ENCODE results near the gene AARSD1. TPM values are rescaled to one million over a fixed set of nuclear protein-coding genes. Genes with fewer than 3 reads are reported as not detected.
"Not testable (repeated sequence)": the region's sequence is repeated elsewhere in the genome, so short reads cannot be mapped to it uniquely, and the experiment has no call there.

The AARSD1 gene
- total RNA-seq, 2 experiments from 2014 or later = 38.7 to 43.1 TPM

DNA sequence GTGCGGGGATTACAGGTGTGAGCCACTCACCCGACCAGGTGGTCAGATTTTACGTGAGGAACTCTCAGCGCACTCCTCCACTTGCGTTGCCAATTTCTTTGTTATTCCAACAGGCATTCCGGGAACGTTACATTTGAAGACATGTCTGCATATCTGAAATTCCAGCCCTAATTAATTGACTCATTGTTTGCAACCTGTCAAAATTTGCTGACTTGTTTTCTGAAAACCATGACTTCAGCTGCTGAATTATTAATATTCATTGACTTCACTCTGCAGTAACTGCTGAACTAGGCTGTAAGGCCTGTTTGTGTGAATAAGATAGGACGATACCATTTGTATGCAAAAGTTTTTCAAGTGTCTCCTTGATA lies 47.0 kb downstream of the AARSD1 start:
- Mint-ChIP-seq H3K4me1 (ENCODE audit: low read depth) (no peaks in the 10 kb centered on the region), H3K9me3 (no peaks in the 10 kb centered on the region), H3K4me3 (no peak overlapping the region), H3K27me3 (no peaks in the 10 kb centered on the region), H3K36me3 (no peaks in the 10 kb centered on the region), H3K27ac (no peak overlapping the region)
- DNase-seq = no peak
- intact Hi-C loops (cut with micrococcal nuclease) = no loop called here
- ChIA-PET CTCF (interaction anchor here (1.5 kb wide), 1 partner anchor 12 kb away, joined by 4 read pairs; no protein-coding TSS in a partner anchor), POLR2A (no interaction called here)

DNA sequence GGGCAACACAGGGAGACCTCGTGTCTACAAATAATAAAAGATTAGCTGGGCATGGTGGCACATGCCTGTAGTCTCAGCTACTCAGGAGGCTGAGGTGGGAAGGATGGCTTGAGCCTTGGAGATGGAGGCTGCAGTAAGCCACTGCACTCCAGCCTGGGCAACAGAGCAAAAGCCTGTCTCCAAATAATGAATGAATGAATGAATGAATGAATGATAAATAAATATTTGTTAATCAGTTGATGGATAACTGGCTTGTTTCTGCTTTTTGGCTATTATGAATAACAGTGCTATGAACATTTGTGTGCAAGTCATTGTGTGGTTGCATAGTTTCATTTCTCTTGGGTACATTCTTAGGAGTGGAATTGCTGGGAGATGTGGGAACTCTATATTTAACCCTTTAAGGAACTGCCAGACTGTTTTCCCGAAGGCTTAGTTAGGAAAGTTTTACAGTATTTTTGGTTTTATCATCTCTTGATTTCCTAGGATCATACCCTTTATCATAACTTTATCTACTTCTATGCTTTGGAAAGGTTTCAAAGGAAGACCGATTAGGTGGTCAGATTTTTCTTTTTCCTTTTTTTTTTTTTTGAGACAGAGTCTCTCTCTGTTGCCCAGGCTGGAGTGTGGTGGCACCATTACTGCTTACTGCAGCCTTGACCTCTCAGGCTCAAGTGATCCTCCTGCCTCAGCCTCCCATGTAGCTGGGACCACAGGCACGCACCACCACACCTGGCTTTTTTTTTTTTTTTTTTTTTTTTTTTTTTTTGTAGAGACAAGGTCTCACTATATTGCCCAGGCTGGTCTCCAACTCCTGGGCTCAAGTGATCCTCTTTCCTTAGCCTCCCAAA lies 47.6 kb downstream of the AARSD1 start:
- intact Hi-C loops (cut with micrococcal nuclease); H3K9me3 Mint-ChIP-seq; H3K27ac Mint-ChIP-seq; H3K27me3 Mint-ChIP-seq; H3K4me1 Mint-ChIP-seq (ENCODE audit: low read depth); H3K4me3 Mint-ChIP-seq; DNase-seq; POLR2A ChIA-PET; H3K36me3 Mint-ChIP-seq: not testable (repeated sequence)
- CTCF ChIA-PET = interaction anchor here (1.5 kb wide), 1 partner anchor 12 kb away, joined by 4 read pairs; no protein-coding TSS in a partner anchor

DNA sequence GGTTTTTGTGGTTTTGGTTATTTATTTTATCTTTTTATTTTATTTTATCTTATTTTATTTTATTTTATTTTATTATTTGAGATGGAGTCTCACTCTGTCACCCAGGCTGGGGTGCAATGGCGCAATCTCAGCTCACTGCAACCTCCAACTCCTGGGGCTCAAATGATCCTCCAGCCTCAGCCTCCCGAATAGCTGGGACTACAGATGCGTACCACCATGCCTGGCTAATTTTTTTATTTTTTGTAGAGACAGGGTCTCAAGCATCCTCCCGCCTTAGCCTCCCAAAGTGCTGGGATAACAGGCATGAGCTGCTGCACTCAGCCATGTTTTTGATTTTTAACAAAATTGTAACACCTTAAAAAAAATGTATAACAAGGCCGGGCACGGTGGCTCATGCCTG lies 49.0 kb downstream of the AARSD1 start:
- DNase-seq; CTCF ChIA-PET; H3K4me1 Mint-ChIP-seq (ENCODE audit: low read depth); H3K36me3 Mint-ChIP-seq; intact Hi-C loops (cut with micrococcal nuclease); H3K27me3 Mint-ChIP-seq; POLR2A ChIA-PET; H3K4me3 Mint-ChIP-seq; H3K9me3 Mint-ChIP-seq; H3K27ac Mint-ChIP-seq: not testable (repeated sequence)

DNA sequence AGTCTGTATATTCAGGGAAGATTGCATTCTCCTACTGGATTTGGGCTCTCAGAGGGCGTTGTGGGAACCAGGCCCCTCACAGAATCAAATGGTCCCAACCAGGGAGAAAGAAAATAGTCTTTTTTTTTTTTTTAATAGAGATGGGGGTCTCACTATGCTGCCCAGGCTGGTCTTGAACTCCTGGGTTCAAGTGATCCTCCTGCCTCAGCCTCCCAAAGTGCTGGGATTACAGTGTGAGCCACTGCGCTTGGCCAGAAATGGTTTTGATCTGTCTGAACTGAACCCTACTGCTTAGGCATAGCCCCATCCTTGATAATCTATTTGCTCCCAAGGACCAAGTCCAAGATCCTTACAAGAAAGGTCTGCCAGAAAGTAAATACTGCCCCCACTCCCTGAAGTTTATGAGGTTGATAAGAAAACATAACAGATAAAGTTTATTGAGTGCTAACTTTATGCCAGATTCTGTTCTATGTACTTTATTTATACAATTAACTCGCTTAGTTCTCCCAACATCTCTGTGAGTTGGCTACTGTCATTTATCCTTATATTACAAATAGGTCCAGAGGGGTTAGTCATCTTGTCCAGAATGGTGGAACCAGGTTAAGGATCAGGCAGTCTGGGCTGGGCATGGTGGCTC lies 50.2 kb downstream of the AARSD1 start:
- ChIA-PET CTCF (no interaction called here), POLR2A (interaction anchor here (0.6 kb wide), 1 partner anchor 29 kb away, joined by 4 read pairs; no protein-coding TSS in a partner anchor)
- H3K4me3 Mint-ChIP-seq = no peak overlapping the region

DNA sequence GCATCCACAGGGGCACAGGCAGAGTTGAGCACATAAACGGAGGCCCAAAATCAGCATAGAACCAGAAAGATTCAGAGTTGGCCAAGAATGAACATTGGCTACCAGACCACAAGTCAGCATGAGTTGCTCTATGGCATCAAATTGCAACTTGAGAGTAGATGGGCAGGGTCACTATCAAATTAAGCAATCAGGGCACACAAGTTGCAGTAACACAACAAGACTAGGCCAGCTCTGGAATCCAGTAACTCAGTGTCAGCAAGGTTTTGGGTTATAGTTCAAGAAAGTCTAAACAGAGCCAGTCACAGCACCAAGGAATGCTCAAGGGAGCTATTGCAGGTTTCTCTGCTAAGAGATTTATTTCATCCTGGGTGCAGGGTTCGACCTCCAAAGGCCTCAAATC lies 50.7 kb downstream of the AARSD1 start:
- POLR2A ChIA-PET = no interaction called here
- intact Hi-C loops (cut with micrococcal nuclease) = no loop called here

More for the DNA sequence above, 50.2 kb downstream of the AARSD1 start:
- no peak for DNase-seq
- Mint-ChIP-seq H3K27ac (no peak overlapping the region), H3K36me3 (no peaks in the 10 kb centered on the region), H3K4me1 (ENCODE audit: low read depth) (no peaks in the 10 kb centered on the region), H3K27me3 (peaks cover 8% of the 10 kb centered on the region), H3K9me3 (no peaks in the 10 kb centered on the region)
- intact Hi-C loops (cut with micrococcal nuclease) = no loop called here

DNA sequence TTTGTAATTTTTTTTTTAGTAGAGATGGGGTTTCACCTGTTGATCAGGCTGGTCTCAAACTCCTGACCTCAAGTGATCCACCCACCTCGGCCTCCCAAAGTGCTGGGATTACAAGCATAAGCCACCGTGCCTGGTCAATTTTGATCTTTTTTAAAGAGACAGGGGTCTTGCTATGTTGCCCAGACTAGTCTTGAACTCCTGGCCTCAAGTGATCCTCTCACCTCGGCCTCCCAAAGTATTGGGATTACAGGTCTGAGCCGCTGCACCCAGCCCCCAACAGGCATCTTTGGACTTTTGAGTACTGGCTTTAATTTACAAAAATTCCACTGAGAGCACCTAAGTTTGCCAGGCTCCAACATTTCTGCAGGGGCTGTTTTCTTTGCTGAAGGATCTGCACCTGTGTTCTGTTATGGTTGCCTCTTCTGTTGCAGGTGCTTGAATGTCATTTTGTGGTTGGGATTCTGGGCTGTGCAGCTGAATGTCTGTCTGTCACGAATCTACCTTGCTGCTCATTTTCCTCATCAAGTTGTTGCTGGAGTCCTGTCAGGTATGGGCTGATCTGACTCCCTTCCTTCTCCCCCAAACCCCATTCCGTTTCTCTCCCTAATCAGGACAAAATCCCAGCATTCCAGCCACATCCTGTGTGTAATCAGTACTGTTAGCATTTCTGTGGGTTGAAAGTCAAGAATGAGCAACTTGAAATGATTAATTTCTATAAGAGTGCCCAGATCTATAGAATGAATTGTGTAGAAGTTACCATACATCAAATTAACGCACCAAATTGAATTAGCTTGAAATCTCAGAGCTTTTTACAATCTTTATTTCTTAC lies 55.2 kb downstream of the AARSD1 start:
- intact Hi-C loops (cut with micrococcal nuclease) = no loop called here
- no peak overlapping the region for H3K27ac Mint-ChIP-seq
- ChIA-PET CTCF (no interaction called here), POLR2A (no interaction called here)
- no peaks in the 10 kb centered on the region for H3K9me3 Mint-ChIP-seq
- no peaks in the 10 kb centered on the region for H3K36me3 Mint-ChIP-seq
- H3K4me3 Mint-ChIP-seq = no peak overlapping the region
- no peaks in the 10 kb centered on the region for H3K4me1 Mint-ChIP-seq (ENCODE audit: low read depth)
- H3K27me3 Mint-ChIP-seq = peaks cover 9% of the 10 kb centered on the region
- DNase-seq = no peak

More for the DNA sequence above, 50.7 kb downstream of the AARSD1 start:
- Mint-ChIP-seq H3K36me3 (no peaks in the 10 kb centered on the region), H3K4me1 (ENCODE audit: low read depth) (no peaks in the 10 kb centered on the region), H3K27me3 (peaks cover 9% of the 10 kb centered on the region), H3K9me3 (no peaks in the 10 kb centered on the region), H3K27ac (no peak overlapping the region), H3K4me3 (no peak overlapping the region)
- no peak for DNase-seq
- CTCF ChIA-PET = no interaction called here

DNA sequence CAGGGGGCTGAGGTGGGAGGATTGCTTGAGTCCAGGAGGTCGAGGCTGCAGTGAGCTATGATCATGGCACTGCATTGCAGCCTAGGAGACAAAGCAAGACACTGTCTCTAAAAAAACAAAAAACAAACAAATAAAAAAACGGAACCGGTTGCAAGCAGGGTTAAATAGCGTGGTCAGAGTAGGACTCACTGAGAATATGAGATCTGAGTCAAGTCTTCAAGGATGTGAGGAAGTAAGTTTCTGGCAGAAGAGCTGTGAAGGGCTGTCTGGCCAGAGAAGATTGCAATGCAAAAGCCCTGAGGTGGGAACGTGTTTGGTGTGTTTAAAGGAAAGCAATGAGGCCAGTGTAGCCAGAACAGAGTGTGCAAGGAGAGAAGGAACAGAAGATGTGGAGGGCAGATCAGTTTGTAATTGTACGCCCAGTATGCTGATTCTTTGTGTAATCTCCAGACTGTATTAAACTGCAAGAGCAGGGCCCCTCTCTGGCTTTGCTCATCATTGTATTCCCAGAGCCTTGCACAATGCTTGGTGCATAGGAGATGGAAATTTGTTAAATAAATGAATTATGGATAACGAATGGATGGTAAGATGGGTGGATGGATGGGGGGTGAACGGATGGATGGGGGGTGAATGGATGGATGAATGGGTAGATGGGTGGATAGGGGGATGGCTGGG lies 57.3 kb downstream of the AARSD1 start:
- H3K27ac Mint-ChIP-seq = no peak overlapping the region

DNA sequence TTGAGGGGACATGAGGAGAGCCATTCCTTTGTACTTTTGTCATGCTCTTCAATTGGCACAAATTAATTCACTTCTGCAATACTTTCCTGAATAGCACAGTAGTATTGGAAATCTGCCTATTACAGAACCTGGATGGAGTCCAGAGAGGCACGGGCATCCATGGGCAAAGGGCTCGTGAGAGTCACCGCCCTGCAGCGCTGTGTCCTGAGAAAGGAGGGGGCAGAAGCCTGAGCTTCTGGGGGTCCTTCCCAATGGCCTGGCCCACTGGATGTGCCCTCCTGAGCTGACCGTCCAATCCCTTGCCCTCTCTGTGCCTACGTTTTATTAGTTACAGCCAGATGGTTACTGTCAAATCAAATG lies 60.2 kb downstream of the AARSD1 start:
- H3K27ac Mint-ChIP-seq = no peak overlapping the region
- CTCF ChIA-PET = no interaction called here
- DNase-seq = no peak
- intact Hi-C loops (cut with micrococcal nuclease) = no loop called here
- no peaks in the 10 kb centered on the region for H3K9me3 Mint-ChIP-seq
- H3K4me3 Mint-ChIP-seq = no peak overlapping the region
- peaks cover 8% of the 10 kb centered on the region for H3K27me3 Mint-ChIP-seq
- POLR2A ChIA-PET = no interaction called here
- H3K36me3 Mint-ChIP-seq = no peaks in the 10 kb centered on the region
- H3K4me1 Mint-ChIP-seq (ENCODE audit: low read depth) = no peaks in the 10 kb centered on the region

More for the DNA sequence above, 57.3 kb downstream of the AARSD1 start:
- Mint-ChIP-seq H3K36me3 (no peaks in the 10 kb centered on the region), H3K27me3 (peaks cover 9% of the 10 kb centered on the region), H3K4me1 (ENCODE audit: low read depth) (no peaks in the 10 kb centered on the region), H3K4me3 (no peak overlapping the region), H3K9me3 (no peaks in the 10 kb centered on the region)
- intact Hi-C loops (cut with micrococcal nuclease) = no loop called here
- ChIA-PET POLR2A (no interaction called here), CTCF (no interaction called here)
- DNase-seq = no peak

DNA sequence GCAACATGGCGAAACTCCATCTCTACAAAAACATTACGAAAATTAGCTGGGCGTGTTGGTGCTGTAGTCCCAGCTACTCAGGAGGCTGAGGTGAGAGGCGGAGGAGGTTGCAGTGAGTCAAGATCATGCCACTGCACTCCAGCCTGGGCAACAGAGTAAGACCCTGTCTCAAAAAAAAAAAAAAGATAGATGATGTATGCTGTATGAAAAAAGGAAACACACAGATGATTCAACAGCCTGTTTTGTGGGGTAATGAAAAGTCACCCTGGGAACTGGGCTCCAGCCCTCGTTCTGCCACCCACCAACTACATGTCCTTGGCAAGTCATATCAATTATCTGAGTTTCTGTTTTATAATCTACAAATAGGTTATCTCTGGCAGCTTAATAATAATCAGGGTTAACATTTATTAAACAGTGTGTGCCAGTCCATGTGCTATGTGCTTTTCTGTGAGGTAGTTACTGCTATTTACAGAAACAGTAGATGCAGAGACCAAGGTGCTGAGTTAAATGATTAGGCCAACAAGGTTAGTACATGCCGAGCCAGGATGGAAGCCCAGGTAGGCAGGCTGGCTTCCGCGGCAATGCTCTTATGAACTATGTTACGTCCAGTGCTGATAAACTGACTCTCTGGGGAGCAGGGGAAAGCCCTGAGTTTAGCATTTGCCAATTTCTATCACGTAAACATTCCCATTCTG lies 62.6 kb downstream of the AARSD1 start:
- ChIA-PET POLR2A (no interaction called here), CTCF (no interaction called here)
- H3K27ac Mint-ChIP-seq = no peak overlapping the region
- H3K27me3 Mint-ChIP-seq = peaks cover 8% of the 10 kb centered on the region
- no peaks in the 10 kb centered on the region for H3K36me3 Mint-ChIP-seq
- intact Hi-C loops (cut with micrococcal nuclease) = no loop called here
- no peaks in the 10 kb centered on the region for H3K9me3 Mint-ChIP-seq
- DNase-seq = no peak
- H3K4me1 Mint-ChIP-seq (ENCODE audit: low read depth) = no peaks in the 10 kb centered on the region
- no peak overlapping the region for H3K4me3 Mint-ChIP-seq

Data from activated CD4-positive, alpha-beta memory T cell treated with anti-CD3 and anti-CD28 coated beads for 36 hours (primary cell).